ENCODE data around the gene SCGN. TPM values are rescaled to one million over a fixed set of nuclear protein-coding genes. Genes with fewer than 3 reads are reported as not detected.

The SCGN gene
- total RNA-seq, 6 experiments from 2014 or later, result 0.74 to 2.2 (median 0.99) TPM

DNA sequence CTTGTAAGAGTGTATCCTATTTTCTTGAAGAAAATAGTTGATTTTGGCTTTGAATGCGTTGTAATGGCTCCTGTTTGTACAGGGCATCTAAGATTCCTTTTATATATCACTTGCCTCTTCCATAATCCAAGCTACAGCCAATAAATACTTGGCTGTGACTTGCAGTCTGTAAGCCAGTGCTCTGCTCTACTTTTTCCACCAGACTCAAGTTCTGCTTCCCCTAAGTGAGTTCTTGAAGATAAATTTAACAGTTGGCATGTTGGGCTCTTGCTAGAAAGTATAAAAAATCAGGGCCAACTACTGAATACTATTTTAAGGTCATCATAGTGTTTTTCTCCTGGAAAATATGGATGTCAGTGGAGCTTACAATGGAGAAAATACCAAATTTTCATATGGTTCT lies 36.5 kb upstream of the SCGN start:
- peaks cover 0 to 6% (median under 1%) of the 10 kb centered on the region in 4 donors for H3K4me1 ChIP-seq
- H3K4me3 ChIP-seq, result no peak overlapping the region
- H3K9me3 ChIP-seq, result no peaks in the 10 kb centered on the region
- 82% methylated on average over 1 of the region's 1 CpG for WGBS (ENCODE audit: insufficient coverage, low coverage, low lambda C conversion rate, missing lambda C conversion rate)
- intact Hi-C loops (cut with DNase I), result no loop called here
- DNase-seq (no peak), ATAC-seq (no peak)
- TF ChIP-seq, protein P1, sequence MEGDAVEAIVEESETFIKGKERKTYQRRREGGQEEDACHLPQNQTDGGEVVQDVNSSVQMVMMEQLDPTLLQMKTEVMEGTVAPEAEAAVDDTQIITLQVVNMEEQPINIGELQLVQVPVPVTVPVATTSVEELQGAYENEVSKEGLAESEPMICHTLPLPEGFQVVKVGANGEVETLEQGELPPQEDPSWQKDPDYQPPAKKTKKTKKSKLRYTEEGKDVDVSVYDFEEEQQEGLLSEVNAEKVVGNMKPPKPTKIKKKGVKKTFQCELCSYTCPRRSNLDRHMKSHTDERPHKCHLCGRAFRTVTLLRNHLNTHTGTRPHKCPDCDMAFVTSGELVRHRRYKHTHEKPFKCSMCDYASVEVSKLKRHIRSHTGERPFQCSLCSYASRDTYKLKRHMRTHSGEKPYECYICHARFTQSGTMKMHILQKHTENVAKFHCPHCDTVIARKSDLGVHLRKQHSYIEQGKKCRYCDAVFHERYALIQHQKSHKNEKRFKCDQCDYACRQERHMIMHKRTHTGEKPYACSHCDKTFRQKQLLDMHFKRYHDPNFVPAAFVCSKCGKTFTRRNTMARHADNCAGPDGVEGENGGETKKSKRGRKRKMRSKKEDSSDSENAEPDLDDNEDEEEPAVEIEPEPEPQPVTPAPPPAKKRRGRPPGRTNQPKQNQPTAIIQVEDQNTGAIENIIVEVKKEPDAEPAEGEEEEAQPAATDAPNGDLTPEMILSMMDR (IDR thresholded peaks at IDR 0.05), result no peak
- no peak for TF ChIP-seq POLR2A (IDR thresholded peaks at IDR 0.05)
- H3K27me3 ChIP-seq, result no peaks in the 10 kb centered on the region
- no peak overlapping the region for H3K27ac ChIP-seq
- no peaks in the 10 kb centered on the region for H3K36me3 ChIP-seq

DNA sequence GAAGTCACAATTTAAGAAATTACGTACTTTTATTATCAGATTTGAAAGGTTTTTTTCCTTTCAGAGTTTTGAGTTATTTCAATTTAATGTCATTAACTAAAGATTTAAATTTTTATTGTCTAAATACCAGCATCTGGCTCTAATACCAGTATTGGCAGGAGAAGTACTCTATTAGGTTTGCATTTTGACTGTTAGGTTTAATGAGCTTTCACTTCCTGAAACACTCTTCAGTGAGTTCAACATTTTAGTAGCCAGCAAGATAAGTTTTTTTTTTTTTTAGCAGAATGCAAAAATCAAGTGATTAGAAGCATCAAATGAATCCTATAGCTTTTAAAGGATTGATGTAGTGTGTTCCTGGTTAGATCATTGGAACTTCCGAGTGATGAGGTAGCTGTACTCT lies 34.0 kb upstream of the SCGN start:
- Histone ChIP-seq H3K27ac (no peak overlapping the region), H3K4me1 (peaks cover 0 to 12% (median 2%) of the 10 kb centered on the region in 4 donors), H3K9me3 (no peaks in the 10 kb centered on the region), H3K4me3 (no peak overlapping the region), H3K36me3 (no peaks in the 10 kb centered on the region), H3K27me3 (no peaks in the 10 kb centered on the region)
- no peak for TF ChIP-seq POLR2A (IDR thresholded peaks at IDR 0.05)
- TF ChIP-seq, protein P1 (IDR thresholded peaks at IDR 0.05), result no peak
- 86% methylated on average over 2 of the region's 2 CpGs for WGBS (ENCODE audit: insufficient coverage, low coverage, low lambda C conversion rate, missing lambda C conversion rate)
- no peak for DNase-seq
- intact Hi-C loops (cut with DNase I), result no loop called here
- ATAC-seq, result no peak

DNA sequence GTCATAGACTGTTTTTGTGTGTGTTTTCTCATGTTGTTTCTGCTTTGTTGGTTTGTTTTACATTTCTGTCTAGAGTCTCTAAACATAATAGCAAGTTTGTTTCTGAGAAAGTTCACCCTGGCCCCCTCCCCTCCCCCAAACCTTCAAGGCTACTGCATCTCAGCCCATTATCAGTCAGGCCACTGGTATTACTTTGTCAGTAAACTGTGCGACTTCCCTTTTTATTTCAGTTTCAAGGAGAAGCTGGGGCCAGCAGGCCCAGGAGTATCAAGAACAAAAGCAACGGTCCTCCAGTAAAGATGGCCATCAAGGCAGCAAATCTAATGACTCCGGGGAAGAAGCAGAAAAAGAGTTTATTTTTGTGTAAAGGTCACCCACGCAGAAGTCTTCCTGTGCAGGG lies 32.8 kb upstream of the SCGN start:
- H3K36me3 ChIP-seq, result no peaks in the 10 kb centered on the region
- TF ChIP-seq, protein P1 (IDR thresholded peaks at IDR 0.05), result no peak
- no peak for TF ChIP-seq POLR2A (IDR thresholded peaks at IDR 0.05)
- WGBS (ENCODE audit: insufficient coverage, low coverage, low lambda C conversion rate, missing lambda C conversion rate), result 63% methylated on average over 2 of the region's 4 CpGs
- intact Hi-C loops (cut with DNase I), result no loop called here
- no peak overlapping the region for H3K27ac ChIP-seq
- DNase-seq, result no peak
- H3K4me1 ChIP-seq, result peaks cover 0 to 12% (median 2%) of the 10 kb centered on the region in 4 donors
- no peak overlapping the region for H3K4me3 ChIP-seq
- no peaks in the 10 kb centered on the region for H3K9me3 ChIP-seq
- no peaks in the 10 kb centered on the region for H3K27me3 ChIP-seq
- ATAC-seq, result no peak

DNA sequence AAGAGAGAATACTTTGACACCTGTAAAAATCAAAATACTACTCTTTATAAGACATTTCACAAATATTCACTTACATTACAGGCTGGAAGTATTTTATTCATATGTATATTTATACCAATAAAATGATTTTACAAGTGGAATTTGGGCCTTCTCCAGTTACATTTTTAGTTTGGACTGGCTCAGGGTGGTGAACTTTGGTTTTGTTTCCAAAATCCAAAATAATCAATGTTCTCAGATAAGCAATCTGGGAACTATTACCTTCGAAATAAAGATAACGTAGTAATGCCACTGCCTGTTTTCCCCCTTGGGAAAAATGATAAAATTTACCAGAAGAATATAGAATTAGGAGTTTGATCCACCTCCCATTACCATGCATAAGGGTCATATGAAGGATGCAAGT lies 31.6 kb upstream of the SCGN start:
- TF ChIP-seq, protein P1 (IDR thresholded peaks at IDR 0.05), result no peak
- no peak for TF ChIP-seq POLR2A (IDR thresholded peaks at IDR 0.05)
- 36% methylated on average over 2 of the region's 2 CpGs for WGBS (ENCODE audit: insufficient coverage, low coverage, low lambda C conversion rate, missing lambda C conversion rate)
- no peaks in the 10 kb centered on the region for H3K27me3 ChIP-seq
- no peak overlapping the region for H3K4me3 ChIP-seq
- DNase-seq, result no peak
- H3K36me3 ChIP-seq, result no peaks in the 10 kb centered on the region
- intact Hi-C loops (cut with DNase I), result no loop called here
- peaks cover 0 to 12% (median 2%) of the 10 kb centered on the region in 4 donors for H3K4me1 ChIP-seq
- ATAC-seq, result peak in 3 of 4 donors; percentile 19 to 51 (median 45)
- H3K9me3 ChIP-seq, result no peaks in the 10 kb centered on the region
- no peak overlapping the region for H3K27ac ChIP-seq

DNA sequence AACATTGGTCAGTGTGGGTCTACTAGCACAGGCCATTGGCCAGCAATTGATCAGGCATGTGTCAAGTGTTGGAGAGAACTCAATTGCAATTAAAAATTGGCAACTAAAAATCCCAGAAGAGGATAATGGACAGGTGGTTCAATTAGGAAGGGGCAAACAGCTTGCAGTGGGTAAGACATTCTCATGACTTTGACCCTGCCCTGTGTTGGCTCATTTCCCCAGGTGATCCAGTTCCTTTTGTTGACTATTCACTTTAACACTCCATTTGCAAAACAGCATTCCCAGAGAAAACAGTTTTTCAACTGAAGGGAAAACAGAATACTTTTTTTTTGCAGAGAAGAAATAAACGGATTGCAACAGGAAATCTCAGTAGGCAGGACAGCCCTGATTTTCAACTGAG lies 28.9 kb upstream of the SCGN start:
- 24% methylated on average over 1 of the region's 1 CpG for WGBS (ENCODE audit: insufficient coverage, low coverage, low lambda C conversion rate, missing lambda C conversion rate)
- H3K36me3 ChIP-seq, result no peaks in the 10 kb centered on the region
- no peaks in the 10 kb centered on the region for H3K9me3 ChIP-seq
- peaks cover 0 to 12% (median 2%) of the 10 kb centered on the region in 4 donors for H3K4me1 ChIP-seq
- TF ChIP-seq, protein P1 (IDR thresholded peaks at IDR 0.05), result no peak
- no peak for TF ChIP-seq POLR2A (IDR thresholded peaks at IDR 0.05)
- intact Hi-C loops (cut with DNase I), result no loop called here
- H3K27me3 ChIP-seq, result no peaks in the 10 kb centered on the region
- no peak for ATAC-seq
- no peak overlapping the region for H3K27ac ChIP-seq
- DNase-seq, result no peak
- H3K4me3 ChIP-seq, result no peak overlapping the region

All from right lobe of liver (tissue), 6 donors.